HG02970 (cell line): ENCODE data around the gene ALK.

Experiments
- ATAC-seq: cut with Tn5 transposase; IDR thresholded peaks from one replicate; pipeline ENCODE4 v1.9.1; 2021; ENCODE audit warnings: mild to moderate bottlenecking, moderate library complexity, moderate number of reproducible peaks; ENCODE audit not compliant: unreplicated experiment, low FRiP score

The ALK gene

DNA sequence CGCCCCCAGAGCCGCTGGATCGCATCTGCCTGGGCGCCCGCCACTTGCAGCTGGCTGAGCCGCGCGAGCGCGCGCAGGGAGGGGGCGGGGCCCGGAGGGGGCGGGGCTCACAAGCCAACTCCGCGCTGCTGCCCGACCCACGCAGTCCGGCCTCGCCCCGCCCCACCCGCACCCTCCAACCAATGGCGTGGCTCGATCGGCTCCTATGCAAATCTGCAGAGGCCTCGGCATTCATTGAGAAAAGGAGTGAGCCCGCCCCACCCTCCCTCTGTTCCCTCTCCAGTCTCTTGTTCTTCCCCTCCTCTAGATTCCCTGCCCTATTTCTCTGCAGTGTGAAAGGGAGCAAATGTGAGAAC lies at the start of gene ALK:
ALK (minus strand) TSS at position 27 of the 356 bp plus-strand sequence. CDS start 927 bp downstream, outside the sequence.
- ATAC-seq = no peak

DNA sequence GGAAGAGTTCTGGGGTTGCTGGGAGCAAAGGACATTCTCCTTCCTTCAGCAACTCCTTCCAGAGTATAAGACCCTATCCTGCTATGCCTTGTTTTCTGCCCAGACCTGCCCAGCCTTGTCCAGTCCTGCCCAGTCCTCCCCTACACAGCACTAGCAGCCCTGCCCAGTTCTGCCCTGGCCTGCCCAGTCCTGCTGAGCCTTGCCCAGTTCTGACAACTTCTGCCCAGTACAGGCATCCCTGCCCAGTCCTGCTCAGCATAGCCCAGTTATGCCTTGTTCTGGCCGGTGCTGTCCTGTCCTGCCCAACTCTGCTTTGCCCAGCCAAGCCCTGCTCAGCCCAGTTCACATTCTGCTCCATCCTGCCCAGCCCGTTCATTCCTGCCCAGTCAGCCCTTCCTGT lies 44.9 kb upstream of the ALK start:
- no peak for ATAC-seq

DNA sequence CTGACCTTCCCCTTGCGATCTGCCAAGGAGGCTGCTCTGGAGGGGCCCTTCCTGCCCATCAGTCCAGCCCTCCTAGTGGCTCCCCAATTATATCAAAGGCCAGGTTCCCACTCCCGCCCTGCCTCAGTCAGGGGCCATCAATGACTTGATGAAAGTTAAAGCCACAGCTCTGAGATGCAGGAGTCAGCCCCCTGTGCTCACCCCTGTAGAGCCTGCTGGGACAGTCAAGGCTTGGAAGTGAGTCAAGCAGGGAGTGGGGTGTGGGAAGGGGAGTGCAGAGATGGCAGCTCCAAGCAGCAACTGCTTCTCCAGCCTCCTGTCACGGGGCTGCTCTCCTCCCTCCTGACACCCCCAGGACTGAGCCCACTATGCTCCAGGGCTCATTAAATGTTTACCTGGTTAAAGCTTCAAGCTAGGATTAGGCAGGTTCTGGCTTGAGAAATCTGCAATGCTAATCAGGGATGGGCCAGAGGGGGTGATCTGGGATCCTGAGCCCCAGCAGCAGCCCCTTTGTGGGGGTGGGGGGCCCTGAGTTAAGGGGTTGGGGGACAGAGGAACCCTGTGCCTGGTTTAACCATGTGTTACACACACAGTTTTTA lies 42.7 kb upstream of the ALK start:
- ATAC-seq = no peak

DNA sequence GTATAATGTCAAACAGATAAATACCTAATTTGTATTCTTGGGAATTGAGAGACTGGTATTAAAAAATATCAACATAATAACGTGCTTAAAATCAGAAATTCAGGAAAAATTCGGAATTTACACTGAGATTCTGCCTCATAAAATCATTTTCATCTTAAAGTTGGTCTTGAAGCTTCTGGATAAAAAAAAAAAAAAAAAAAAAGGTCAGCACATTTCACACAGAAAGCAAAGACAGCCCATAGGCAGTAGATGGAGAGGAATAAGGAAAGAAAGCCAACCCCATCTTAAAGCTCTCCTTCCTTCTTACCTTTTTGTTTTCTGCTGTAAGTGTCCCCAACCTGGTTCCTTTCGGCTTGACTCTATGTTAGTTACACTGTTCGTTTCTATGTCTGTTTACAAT lies 41.5 kb upstream of the ALK start:
- no peak for ATAC-seq

DNA sequence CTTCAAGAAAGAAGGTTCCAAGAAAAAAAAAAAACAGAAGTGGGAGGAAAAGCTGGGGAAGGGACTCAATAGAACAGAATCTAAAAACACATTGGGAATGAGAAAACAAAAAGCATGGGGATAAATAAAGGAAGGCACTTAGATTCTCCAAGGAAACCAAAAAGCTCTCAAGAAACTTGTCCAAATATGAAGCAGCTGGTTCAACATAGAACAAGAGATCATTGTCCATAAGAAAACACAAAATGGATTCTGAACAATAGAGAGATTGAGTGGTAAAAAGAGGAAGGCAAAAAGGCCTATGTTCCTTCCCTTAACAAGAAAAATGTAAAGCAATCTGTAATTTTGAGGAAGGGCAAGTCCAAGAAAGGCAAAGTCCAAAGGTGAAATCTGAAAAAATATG lies 32.9 kb upstream of the ALK start:
- ATAC-seq = no peak

DNA sequence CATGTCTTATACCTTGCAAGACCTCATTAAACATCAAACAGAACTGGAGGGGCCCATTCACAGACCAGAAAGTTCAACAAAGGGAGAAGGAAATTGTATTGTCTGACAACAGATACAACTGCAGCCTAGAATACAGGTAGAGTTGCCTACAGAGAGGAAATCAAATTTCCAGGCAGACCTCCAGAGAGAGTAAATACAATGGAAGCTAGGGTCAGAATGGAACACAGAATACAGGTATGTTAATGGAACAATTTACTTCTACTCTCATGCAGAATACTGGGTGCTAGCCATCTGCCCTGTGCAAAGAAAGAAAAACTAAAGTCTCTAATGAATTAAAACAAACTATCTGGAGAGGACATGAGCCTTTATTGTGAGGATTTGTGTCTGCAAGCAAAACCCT lies 31.6 kb upstream of the ALK start:
- no peak for ATAC-seq

DNA sequence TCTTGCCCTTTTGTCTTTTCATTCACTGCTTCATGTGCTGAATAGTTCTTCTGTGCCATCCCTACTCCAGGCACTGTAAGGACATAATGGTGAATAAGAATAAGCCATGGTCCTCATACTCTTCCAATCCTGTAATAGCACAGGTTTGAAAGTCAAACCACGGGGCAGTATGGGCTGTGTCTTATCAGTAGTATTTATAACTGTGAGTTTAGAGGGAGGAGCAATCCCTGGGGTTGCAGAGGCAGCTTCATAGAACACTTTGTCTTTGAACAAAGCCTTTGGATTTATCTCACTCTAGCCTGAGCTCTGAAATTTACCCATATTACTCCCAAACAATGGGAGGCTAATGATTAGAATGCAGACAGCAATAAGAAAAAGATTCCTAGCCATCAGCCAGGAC lies 30.2 kb upstream of the ALK start:
- no peak for ATAC-seq

DNA sequence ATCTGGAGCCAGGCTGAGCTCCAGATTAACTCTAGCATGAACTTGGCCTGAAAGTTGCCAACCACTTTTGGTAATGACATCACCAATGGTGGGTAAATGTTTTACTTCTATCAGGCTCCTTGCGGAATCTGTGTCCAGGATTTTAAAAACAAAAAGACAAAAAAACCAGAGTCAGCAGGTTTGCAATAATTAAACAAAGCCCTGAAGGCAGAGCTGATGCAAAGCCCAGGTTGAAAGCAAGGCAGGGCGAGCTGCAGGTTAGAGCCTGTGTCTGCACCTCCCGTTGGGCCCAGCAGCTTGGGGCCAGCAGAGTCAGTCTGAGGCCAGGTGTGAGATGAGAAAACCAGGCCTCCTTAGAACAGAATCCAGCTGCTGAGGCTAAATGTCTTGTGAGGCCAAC lies 29.1 kb upstream of the ALK start:
- no peak for ATAC-seq

DNA sequence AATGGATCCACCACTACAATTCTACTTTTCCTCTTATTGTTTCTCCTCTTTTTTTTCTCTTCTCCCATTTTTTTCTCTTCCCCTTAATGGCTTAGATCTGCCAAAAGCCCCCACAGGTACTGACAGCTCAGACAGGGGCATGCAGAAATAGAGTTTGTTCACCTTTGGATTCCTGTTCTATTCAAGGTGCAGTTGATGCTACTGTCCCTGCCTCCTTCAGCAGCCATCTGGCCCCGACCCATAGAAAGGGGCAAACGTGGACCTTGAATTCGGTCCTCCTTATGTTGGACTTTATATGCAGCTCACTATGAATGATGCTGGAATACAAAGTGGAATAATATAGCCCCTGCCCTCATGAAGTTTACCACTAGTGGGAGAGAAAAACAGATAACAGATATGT lies 27.7 kb upstream of the ALK start:
- no peak for ATAC-seq

DNA sequence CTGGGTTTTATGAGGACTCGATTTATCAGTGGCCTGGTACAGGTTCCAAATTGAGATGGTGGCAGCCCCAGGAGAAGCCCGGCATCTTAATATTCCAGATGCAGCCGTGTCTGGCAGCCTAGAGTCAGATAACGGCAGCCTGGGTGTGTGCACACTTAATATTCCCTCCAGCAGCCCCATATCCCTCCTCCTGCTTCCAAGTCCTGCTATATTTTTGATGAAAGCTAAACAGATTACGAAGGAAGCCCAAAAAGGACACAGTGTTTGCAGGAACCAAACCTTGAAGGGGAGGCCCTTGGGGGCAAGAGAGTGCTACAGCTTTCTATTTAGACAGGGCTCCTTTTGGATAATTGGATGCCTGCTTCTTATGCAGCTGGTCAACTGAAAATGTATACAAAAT lies 25.1 kb upstream of the ALK start:
- no peak for ATAC-seq

DNA sequence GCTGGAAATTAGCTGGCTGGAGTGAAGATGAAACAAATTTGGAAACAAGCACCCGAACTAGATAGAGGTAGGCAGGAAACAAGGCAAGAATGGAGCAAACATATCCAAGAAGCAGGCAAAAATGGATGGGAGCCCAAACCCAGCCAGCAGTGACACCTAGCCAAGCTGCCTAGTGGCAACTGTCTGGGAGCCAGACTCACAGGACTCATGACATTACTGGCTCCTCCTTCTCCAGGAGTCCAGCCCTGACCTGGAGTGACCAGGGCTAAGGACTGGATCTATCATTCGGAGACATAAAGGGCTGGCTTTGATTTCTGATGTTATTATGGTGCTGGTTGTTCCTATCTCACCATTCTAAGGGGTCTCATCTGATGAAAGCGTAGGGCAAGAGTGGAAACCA lies 21.3 kb upstream of the ALK start:
- no peak for ATAC-seq

DNA sequence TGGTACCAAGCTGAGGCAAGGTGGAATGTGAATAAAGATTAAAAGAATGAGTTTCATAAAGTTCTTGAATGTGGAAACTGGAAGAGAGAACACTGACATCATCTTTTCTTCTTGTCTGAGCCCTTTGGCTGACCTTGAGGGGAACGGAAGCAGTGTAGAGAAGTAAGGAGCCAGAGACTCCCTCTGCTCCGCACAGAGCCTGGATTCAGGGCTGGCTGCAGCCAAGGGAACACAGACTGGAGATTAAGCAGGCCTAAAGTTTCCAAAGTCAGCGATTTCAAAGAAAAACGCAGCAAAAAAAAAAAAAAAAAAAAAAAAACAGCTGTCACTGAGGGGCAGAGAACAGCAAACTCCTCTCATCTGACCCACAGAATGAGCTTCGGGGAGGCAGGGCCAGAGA lies 19.3 kb upstream of the ALK start:
- ATAC-seq = no peak

DNA sequence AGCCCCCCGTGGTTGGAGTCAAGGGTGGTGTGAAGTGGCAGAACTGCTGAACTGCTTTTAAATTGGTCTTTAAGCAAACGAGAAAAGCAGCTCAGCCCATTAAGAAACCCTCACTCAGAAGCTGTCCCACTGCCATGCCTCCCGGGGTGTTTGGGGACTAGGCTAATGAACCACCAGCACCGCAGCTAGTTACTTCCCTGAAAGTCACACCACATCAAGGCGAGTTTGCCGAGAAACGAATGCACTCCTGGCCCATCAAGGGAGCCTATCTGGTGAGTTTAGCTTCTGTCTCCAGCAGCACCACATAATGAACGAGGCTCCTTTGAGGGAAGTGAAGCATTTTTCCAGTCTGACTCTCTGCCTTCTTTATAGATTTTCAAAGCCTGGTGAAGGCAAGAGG lies 14.6 kb upstream of the ALK start:
- ATAC-seq = no peak

DNA sequence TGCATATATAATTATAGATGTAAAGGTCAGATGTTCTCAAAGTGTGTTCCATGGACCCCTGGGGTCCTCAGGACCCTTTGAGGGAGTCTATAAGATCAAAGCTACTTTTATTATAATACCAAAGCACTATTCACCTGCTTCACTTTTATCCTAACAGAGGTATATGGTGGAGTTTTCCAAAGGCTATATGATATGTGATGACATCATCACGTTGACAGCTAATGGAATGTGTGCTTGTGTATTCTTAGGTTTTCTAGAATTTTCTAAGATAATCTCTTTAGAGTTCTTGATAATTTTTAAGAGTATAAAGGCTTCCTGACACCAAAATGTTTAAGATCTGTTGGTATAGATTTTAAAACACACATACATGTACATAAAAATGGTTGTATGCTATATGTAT lies 10.4 kb upstream of the ALK start:
- no peak for ATAC-seq

DNA sequence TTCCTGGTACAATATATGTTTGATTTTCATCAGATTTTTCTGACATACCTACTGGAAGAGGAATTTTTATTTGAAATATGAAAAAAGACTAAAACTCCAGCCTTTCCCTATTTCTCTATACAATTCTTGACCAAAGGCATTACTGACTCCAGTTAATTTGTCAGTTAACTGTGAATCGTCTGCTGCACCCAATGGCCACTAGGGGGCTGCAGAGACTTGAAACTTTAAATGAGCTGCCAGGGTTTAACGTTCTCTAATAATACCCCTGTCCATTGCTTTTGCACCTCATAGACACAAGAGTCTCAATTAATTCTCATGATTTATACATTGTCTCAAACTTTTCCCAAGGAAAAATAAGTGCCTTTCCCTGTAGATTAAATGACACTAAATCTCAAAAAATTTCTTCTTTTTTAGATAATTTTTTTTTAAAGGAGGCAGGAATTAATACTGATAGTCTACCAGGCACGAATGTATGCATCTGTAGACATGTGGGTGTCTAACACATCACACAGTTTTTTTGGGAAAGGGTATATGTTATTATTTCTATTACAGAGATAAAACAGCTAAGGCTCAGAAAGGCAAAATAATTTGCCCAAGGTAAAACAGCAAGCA lies 1.8 kb upstream of the ALK start:
- ATAC-seq = no peak

DNA sequence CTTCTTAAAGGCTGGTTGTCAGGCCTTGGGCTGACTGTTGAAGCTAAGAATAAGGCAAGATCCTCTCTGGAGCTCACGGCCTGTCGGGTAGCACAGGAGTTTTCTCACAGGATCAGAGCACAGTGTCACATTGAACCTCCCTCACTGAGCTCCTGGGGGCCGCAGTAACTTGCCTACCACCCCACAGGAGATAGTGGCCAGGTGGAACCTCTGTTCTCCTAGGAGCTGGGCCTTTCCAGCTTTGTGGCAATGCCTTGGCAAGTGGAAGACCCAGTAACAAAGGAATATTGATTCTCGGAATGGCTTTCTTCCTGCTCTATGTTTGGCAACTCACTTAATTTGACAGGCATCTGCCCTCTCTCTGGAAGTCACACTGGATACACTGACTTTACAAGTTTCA lies 1.2 kb upstream of the ALK start:
- ATAC-seq = no peak

DNA sequence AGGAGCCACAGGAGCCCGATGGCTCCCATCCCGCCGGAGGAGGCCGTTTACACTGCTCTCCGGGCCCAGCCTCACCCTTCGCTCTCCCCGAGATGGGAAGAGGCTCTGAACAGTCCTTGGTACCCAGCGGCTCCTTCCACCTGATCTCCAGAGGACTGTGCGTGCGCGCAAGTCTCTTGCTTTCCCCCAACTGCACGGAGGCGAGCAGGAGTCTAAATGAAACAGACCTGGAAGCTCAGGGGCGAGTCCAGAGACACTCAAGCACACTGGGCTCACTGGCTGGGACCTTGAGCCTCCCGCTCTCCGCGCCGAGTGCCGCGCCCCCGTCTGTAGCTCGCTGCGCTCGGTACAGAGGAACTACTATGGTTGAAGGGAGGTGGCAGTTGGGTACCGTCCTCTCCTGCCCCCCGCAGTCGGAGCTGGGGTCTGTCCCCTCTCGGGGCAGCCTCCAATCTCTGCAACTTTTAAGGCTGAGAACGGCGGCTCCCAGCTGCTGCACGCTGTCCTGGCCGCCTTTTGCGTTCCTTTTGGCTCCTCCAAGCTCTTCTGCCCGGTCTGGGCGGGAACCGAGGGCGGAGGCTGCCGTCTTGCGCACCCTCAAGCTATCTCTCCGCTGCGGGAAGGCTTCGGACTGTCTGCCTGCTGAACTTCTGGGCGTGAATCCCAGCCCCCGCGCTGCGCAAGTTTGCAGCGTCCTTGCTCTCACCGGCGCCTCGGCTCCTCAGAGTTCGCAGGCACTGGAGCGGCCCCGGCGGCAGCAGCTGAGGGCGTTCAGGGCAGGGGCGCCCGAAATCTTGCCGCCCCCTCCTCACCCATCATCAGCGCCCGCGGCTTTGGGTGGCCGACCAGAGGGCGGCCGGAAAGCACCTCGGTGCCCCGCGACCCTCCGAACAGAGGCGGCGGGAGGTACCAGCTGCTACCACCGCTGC lies 491 bp downstream of the ALK start:
- ATAC-seq = no peak

DNA sequence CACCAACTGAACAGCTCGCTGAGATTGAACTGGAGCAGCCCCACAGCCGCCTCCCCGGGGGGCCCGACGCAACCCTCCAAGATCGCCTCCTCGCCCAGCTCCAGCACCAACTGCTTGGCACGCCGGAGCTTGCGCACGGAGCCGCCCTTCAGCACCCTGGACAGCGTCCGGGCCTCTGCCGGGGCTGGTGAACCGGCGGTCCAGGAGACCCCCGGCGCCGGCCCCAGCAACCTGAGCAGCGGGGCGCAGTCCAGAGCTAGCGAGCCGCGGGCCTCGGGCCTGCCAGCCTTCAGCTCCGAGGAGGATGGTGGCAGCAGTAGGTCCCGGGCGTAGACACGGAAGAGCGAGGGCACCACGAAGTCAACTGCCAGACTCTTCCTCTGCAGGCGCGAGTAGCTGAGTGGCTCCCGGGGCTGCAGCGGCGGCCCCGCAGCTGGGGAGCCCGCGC lies 1.2 kb downstream of the ALK start:
- ATAC-seq = no peak

DNA sequence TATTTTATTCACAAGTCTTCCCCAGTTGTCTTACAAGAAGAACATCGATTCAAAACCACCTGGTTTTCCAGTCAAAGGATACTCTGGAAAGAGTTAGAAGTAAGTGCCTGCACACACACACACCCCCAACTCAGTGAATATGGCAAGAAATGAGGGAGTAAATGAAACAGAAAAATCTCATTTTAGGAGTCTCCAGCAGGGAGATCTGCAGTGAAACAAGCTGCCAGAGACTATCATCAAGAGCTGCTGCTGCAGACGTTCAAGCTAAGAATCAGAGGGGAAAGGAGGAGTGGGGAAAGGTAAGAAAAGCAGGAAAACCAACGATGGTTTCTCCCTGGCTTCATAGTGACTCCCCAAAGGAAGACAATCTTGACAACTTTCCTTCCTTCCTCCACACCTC lies 2.4 kb downstream of the ALK start:
- ATAC-seq = no peak

DNA sequence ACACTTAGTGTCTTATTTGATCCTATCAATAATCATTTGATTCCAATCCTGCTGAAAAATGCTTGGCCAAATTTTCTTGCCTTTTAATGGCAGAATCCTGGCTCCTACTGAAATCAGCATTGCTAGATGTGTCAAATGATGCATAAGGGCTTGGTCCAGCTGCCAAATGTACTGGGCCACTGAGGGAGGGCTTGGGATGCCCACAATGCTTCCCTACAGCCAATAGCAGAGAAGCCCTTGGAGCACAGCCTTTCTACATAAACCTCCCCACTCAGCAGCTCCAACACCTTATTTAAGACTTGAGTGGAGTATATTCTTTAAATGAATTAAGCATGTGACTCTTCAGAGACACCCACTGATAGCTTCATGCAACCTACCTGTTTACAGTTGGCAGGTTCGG lies 3.6 kb downstream of the ALK start:
- ATAC-seq = no peak

DNA sequence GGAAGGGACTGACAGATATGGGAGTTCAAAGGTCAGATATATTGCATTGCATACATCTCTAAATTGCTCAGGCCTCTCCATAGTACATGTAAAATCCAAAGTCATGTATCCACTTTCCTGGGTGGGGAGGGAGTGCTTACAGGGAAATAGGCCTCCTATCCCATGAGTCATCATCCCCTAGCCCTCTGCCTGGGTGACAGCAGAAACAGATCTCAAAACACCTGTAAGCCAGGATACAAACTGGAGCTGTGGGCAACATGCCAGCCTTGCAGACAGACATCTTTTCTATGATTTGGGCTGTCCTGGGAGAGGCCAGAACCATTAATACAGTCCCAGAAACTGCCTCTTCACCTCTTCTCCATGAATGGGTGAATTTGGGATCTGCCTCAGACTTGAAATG lies 4.8 kb downstream of the ALK start:
- ATAC-seq = no peak

DNA sequence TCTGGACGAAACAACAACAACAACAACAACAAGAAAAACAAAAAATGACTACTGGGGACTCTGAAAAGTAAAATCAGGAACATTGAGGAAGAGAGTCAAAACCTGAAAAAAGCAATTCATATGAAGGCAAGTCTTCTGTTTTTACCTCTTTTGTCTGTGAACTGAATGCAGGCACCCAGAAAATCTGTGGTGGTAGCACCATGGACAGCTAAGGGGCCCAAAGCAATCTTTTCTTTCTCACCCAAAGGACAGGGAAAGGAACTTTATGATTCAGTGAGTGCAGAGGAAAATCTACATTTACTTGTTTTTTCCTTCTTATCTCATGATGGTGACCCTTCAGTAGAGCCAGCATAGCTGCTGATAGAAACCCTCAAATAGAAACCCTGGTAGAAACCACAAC lies 10.4 kb downstream of the ALK start:
- ATAC-seq = no peak
